Stomach smooth muscle (tissue), 2 donors: ENCODE results near the gene ROGDI.
"Not testable (repeated sequence)": the region's sequence is repeated elsewhere in the genome, so short reads cannot be mapped to it uniquely, and the experiment has no call there.

Experiments used
- H3K27ac ChIP-seq: one replicate; pipeline ENCODE4 v1.7.0; 2013; ENCODE audit warnings: mild to moderate bottlenecking, low read length, inconsistent platforms
- H3K27me3 ChIP-seq, 2 donors: one replicate each; pipeline ENCODE4 v1.7.0; 2013; ENCODE audit warnings: low read length in 2 of 2; ENCODE audit not compliant: insufficient read depth in 2 of 2, control insufficient read depth in 1 of 2
- H3K36me3 ChIP-seq, 2 donors: one replicate each; pipeline ENCODE4 v1.7.0; 2013; ENCODE audit warnings: low read length in 2 of 2; ENCODE audit not compliant: control insufficient read depth in 2 of 2, insufficient read depth in 2 of 2
- H3K4me1 ChIP-seq: one replicate; pipeline ENCODE4 v1.7.0; 2013; ENCODE audit warnings: low read length; ENCODE audit not compliant: control insufficient read depth, insufficient read depth
- H3K4me3 ChIP-seq, 2 donors: one replicate each; pipeline ENCODE4 v1.7.0; 2013; ENCODE audit warnings: low read length in 2 of 2
- H3K9ac ChIP-seq, 2 donors: one replicate each; pipeline ENCODE4 v1.7.0; 2013; ENCODE audit warnings: low read length in 2 of 2, mild to moderate bottlenecking in 1 of 2
- H3K9me3 ChIP-seq, 2 donors: one replicate each; pipeline ENCODE4 v1.7.0; 2013; ENCODE audit warnings: low read length in 2 of 2; ENCODE audit not compliant: control insufficient read depth in 2 of 2
- donor health status: healthy.
- donor health status: Pancreatic carcinoma.

The ROGDI gene

DNA sequence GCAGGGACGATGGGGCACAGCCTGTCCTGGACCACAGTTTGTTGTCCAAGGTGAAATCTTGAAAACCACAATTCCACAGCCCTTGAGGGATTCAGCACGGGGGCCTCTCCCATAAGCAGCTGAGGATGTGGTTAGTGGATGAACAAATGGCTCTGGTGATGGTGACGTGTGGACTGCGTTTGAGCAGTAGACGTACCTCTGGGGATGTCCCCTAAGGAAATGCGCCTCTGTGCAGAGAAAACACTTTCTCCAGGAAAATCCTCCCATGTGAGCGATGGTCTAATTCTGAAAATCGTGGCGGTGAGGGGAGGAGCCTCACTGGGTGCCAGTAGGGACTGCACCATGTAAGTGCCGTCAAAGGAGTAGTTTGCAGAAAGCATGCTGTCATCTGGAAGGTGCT is 11.6 kb downstream of the ROGDI start:
- peaks cover 0 to under 1% of the 10 kb centered on the region in 2 donors for H3K36me3 ChIP-seq
- H3K4me1 ChIP-seq: no peaks in the 10 kb centered on the region
- H3K4me3 ChIP-seq: no peak overlapping the region
- no peak overlapping the region for H3K9ac ChIP-seq
- H3K27ac ChIP-seq: no peak overlapping the region
- H3K27me3 ChIP-seq: peaks cover 0 to 2% of the 10 kb centered on the region in 2 donors
- no peaks in the 10 kb centered on the region for H3K9me3 ChIP-seq

DNA sequence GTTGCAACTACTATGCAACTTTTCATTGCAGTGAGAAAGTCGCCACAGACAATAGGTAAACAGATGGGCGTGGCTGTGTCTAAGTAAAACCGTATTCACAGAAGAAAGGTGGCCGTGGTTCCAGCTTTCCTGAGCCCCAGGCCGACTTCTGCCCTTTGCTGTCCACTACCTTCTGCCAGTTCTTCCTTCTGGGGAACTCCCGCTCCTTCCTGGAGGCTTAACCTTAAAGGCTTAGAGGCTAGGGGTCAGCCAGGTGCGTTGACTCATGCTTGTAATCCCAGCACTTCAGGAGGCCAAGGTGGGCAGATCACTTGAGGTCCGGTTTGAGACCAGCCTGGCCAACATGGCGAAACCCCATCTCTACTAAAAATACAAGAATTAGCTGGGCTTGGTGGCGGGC is 12.2 kb downstream of the ROGDI start:
- peaks cover 0 to 2% of the 10 kb centered on the region in 2 donors for H3K27me3 ChIP-seq
- no peak overlapping the region for H3K9ac ChIP-seq
- H3K9me3 ChIP-seq: no peaks in the 10 kb centered on the region
- no peak overlapping the region for H3K4me3 ChIP-seq
- no peaks in the 10 kb centered on the region for H3K4me1 ChIP-seq
- H3K36me3 ChIP-seq: no peaks in the 10 kb centered on the region
- no peak overlapping the region for H3K27ac ChIP-seq

DNA sequence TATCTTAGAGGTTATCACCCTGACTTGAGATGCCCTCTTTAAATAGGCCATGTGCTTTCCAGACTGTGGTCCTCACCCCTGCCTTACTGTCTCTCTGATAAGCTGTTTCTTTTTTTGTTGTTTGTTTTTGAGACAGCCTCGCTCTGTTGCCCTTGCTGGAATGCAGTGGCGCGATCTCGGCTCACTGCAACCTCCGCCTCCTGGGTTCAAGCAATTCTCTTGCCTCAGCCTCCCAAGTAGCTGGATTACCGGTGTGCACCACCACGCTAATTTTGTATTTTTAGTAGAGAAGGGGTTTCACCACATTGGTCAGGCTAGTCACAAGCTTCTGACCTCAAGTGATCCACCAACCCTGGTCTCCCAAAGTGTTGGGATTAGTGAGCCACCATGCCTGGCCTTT is 13.5 kb downstream of the ROGDI start:
- Histone ChIP-seq H3K4me1 (no peaks in the 10 kb centered on the region), H3K9me3 (no peaks in the 10 kb centered on the region), H3K36me3 (no peaks in the 10 kb centered on the region), H3K4me3 (no peak overlapping the region), H3K27ac (no peak overlapping the region), H3K27me3 (peaks cover 0 to 2% of the 10 kb centered on the region in 2 donors), H3K9ac (no peak overlapping the region)

DNA sequence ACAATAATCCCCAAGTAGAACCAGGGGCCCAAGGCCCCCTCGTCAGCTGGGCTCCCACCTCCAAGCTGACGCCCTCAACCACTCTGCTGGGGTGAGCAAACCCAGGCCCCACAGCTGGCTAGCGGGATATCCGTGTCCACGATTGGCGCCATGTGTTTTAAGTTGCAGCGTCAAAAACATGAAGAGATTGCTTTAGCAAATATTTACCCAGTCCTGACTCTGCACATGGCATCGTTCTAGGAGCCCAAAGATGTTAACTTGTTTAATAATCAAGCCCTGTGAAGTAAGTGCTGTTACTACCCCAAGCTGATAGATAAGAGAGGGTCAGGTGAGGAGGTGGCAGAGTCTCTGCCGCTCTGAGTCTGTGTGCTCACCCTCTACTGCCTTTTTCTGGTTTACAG is 13.9 kb downstream of the ROGDI start:
- Histone ChIP-seq H3K27me3 (peaks cover 0 to 2% of the 10 kb centered on the region in 2 donors), H3K27ac (no peak overlapping the region), H3K9me3 (no peaks in the 10 kb centered on the region), H3K4me1 (no peaks in the 10 kb centered on the region), H3K9ac (no peak overlapping the region), H3K4me3 (no peak overlapping the region), H3K36me3 (no peaks in the 10 kb centered on the region)

DNA sequence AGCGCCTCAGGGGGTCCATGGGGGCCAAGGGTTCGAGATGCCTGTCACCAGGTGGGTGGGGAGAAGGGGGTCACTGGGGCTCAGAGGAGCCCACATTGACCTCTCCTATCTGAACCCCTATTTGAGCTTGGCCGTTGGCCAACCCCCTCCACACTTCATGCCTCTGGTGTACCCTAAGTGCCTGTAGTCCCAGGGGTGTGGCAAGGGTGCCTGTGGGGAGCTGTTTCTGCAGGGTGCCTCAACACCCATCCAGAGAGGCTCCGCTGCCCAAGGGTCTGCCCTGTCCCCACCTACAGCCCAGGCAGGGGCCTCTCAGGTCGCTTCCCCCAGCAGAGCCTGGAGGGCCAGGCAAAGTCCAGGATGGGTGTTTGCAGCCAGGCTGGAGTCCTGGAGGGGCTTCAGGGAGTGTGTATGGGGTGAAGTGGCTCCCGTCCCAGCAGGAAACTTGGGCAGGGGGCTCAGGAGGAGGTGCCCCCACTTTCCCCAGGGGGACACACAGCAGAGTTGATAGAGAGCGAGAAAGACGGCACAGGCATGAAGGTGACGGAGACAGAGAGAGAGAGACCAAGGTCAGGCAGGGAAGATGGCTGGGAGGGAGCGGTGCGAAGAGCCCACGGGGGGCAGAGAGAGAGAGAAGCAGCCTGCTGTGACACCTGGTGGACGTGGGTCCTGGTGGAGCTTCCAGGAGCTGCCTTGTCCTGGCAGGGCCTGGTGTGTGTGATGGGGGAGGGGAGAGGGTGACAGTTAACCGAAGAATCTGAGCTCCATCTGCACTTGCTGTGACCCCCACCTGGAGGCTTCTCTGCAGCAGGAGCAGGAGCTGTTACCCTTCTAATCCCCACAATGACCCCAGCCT is 14.6 kb downstream of the ROGDI start, which contains the start of gene SEPTIN12:
SEPTIN12 (minus strand) TSS at position 719 of the 856 bp plus-strand sequence; CDS start at position 19, 700 bp downstream.
- Histone ChIP-seq H3K4me1 (no peaks in the 10 kb centered on the region), H3K9ac (no peak within 1 kb of the TSS), H3K9me3 (no peaks in the 10 kb centered on the region), H3K27ac (no peak within 1 kb of the TSS), H3K36me3 (no peaks in the 10 kb centered on the region), H3K27me3 (peaks cover 0 to 2% of the 10 kb centered on the region in 2 donors), H3K4me3 (no peak within 1 kb of the TSS)

DNA sequence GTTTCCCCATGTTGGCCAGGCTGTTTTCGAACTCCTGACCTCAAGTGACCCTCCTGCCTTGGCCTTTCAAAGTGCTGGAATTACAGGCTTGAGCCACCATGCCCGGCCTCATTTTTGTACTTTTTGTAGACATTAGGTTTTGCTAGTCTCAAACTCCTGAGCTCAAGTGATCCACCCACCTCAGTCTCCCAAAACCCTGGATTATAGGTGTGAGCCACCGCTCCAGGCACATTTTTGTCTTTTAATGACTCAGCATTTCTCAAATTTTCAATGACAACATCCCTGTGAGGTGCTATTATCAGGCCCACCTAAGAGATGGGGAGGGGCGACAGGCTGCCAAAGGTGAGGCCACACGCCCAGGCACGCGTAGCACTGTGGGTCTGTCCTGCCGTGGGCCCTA is 15.4 kb downstream of the ROGDI start:
- H3K27me3 ChIP-seq: peaks cover 0 to 2% of the 10 kb centered on the region in 2 donors
- no peak overlapping the region for H3K4me3 ChIP-seq
- no peak overlapping the region for H3K9ac ChIP-seq
- H3K9me3 ChIP-seq: no peaks in the 10 kb centered on the region
- H3K36me3 ChIP-seq: no peaks in the 10 kb centered on the region
- no peak overlapping the region for H3K27ac ChIP-seq
- no peaks in the 10 kb centered on the region for H3K4me1 ChIP-seq

DNA sequence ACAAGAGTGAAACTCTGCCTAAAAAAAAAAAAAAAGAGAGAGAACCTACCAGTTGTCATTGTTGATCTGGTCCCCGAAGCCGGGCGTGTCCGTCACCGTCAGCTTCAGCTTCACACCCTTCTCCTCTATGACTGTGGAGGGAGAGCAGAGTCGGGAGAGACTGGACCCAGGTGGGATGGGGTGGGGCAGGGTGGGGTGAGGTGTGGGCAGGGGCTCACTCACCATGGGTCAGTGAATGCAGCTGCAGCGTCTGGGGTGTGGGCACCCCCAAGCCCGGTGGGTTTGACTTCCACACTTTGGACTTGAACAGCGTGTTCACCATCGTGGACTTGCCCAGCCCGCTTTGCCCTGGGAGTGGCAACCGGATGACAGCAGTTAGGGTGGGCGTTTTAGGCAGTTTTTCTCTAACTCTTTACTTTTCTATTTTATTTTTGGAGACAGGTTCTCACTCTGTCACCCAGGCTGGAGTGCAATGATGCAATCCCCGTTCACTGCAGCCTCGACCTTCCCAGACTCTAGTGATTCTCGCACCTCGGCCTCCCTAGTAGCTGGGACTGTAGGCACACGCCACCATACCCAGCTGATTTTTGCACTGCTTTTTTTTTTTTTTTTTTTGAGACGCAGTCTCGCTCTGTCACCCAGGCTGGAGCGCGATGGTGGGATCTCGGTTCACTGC is 16.5 kb downstream of the ROGDI start:
- Histone ChIP-seq H3K27ac (no peak overlapping the region), H3K4me1 (no peaks in the 10 kb centered on the region), H3K27me3 (peaks cover 0 to 2% of the 10 kb centered on the region in 2 donors), H3K9me3 (no peaks in the 10 kb centered on the region), H3K36me3 (no peaks in the 10 kb centered on the region), H3K9ac (no peak overlapping the region), H3K4me3 (no peak overlapping the region)

DNA sequence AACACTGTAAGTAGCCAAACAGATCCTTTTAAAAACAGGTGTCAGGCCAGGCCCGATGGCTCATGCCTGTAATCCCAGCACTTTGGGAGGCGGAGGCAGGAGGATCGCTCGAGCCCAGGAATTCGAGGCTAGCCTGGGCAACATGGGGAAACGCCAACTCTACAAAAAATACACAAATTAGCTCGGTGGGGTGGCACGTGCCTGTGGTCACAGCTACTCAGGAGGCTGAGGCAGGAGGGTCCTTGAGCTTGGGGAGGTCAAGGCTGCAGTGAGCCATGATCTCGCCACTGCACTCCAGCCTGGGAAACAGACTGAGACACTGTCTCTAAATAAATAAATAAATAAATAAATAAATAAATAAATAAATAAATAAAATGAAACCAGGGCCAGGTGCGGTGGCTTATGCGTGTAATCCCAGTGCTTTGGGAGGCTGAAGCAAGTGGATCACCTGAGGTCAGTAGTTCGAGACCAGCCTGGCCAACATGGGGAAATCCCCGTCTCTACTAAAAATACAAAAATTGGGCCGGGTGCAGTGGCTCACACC is 17.9 kb downstream of the ROGDI start:
- not testable (repeated sequence) for H3K27me3 ChIP-seq, H3K27ac ChIP-seq, H3K9ac ChIP-seq, H3K36me3 ChIP-seq, H3K4me3 ChIP-seq, H3K4me1 ChIP-seq, H3K9me3 ChIP-seq

DNA sequence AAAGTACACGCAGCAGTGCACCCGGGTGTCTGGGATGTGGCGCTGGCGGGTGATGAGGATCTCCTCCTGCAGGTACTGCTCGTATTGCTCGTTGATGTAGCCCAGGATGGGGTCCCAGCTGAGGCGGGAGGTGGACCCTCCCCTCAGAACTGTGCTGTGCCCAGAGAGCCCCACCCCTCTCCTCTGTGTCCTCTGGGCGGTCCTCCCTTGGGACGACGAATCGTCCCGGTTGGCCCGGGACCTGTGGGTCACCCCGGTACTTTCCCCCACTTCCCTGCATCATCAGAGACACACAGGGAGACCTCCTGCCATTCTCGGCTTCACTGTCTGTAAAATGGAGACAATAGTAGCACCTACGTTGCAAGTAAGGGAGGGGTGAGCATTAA is 18.5 kb downstream of the ROGDI start:
- Histone ChIP-seq H3K27ac (no peak overlapping the region), H3K9ac (no peak overlapping the region), H3K4me1 (no peaks in the 10 kb centered on the region), H3K27me3 (no peaks in the 10 kb centered on the region), H3K36me3 (no peaks in the 10 kb centered on the region), H3K9me3 (no peaks in the 10 kb centered on the region), H3K4me3 (no peak overlapping the region)

DNA sequence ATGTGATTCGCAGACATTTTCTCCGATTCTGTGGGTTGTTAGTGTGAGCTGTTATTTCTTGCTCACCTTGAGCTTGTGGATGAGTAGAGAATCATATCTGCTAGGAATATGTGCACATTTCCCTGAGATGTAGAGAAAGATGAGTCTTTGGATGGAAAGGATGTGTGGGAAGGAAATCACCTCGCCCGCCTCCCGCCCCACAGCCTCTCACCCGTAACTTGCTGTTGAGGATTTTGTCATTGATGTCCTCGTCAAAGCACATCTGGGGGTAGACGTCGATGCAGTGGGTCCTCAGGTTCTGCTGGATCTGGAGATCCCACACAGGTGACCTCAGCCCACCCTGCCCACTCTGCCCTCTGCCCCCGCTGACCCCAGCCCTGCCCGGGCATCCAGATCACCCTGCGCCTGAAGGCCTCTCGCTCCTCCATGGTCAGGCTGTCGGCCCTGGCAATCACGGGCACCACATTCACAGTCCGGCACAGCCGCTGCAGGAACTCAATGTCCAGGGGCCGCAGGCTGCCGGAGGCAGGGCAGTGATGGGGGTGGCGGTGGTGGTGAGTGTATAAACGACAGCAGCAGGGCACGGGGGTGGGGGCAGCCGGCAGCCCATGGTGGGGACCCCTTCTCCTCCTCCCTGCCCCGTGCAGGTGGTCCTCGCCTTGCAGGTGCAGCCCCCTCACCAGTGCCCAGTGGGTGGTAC is 19.0 kb downstream of the ROGDI start:
- no peaks in the 10 kb centered on the region for H3K27me3 ChIP-seq
- H3K9ac ChIP-seq: no peak overlapping the region
- no peaks in the 10 kb centered on the region for H3K9me3 ChIP-seq
- no peak overlapping the region for H3K4me3 ChIP-seq
- H3K27ac ChIP-seq: no peak overlapping the region
- no peaks in the 10 kb centered on the region for H3K36me3 ChIP-seq
- no peaks in the 10 kb centered on the region for H3K4me1 ChIP-seq
